DMS114 treated with DMSO at 0.1 percent for 48 hours (cell line): ENCODE results near the gene ARHGAP15.
"Not testable (repeated sequence)": the region's sequence is repeated elsewhere in the genome, so short reads cannot be mapped to it uniquely, and the experiment has no call there.

ENCODE experiments used
- DNase-seq: peaks from one replicate; lab custom pipeline; 2025; ENCODE audit not compliant: unreplicated experiment; lab: John Stamatoyannopoulos, UW

Gene ARHGAP15

GRCh38 chr2:143522699-143523098 is 393.5 kb downstream of the ARHGAP15 start:
- DNase-seq: no peak

DNA sequence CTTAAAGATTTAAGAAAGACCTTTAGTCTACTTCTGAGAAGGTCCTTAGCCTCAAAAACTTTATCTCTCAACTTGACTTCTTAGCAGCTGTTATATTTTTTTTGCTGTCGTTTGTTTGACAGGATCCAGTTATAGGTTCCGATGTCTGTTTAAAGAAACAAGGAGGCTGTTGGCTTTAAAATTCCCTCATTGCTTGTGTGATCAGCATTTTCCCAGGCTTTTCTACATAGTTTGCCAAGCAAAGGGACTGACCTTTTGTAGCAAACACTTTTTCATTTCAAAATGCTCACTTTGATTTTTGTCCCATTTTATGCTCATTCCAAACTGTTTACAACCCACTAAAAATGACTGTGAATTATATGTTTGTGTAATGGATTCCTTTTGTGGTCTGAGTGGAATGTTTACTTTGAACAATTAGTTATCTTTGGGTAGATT is 394.9 kb downstream of the ARHGAP15 start:
- no peak for DNase-seq

DNA sequence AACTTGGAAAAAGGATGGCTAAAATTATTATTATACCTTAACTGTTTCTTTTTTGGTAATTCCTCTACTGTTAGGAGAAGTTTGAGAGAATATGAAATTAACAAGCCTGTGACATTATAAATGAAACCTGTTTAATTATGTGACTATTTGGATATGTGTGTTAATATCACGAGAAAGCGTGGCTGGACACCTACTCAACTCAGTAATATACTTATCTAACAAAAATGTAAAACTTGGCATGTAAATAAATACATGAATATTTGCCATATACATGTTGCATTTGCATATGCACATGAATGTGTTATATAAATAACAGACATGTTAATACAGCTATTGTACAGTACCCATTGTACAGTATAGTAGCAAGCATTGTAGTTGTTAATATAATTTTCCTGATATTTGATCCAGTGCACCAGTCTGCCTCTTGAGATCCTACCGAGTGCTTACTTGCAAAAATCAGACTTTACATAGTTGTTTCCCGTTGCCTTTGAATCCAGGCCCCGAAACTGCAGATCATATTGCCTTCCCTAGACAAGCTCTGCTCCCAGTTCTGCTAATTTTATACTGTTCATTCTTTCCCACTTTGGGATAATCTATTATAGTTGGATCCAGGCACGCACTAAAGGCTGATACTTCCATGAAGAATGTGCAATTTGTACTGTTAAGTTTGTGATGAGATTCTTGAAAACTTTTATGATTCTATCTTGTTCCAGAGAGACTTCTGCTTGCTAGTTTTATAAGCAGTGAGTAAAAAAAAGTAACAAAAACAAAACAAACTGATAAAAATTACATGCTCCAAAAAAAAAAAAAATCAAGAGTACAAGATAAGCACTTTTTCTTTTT is 395.6 kb downstream of the ARHGAP15 start:
- no peak for DNase-seq

DNA sequence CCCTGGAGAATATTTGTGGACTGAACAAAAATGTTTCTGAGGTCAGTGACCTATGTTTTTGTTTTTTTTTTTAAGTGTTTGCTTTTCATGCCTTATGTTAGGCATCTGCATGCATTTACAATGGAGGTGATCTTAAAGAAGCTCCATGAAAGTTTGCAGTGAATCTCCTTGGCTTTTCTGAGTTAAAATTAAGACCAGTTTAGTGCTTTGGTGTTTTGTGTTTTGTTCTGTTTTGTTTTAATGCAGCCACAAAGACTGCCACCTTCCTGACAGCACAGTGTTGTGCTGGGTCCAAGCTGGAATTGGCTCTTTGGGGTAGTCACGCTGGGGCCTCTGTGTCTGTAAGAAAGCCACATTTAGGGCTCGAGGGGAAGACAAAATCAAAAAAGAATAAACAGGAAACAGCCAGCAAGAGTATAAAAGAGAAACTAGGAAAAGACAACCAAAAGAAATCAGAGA is 396.2 kb downstream of the ARHGAP15 start:
- DNase-seq: no peak

DNA sequence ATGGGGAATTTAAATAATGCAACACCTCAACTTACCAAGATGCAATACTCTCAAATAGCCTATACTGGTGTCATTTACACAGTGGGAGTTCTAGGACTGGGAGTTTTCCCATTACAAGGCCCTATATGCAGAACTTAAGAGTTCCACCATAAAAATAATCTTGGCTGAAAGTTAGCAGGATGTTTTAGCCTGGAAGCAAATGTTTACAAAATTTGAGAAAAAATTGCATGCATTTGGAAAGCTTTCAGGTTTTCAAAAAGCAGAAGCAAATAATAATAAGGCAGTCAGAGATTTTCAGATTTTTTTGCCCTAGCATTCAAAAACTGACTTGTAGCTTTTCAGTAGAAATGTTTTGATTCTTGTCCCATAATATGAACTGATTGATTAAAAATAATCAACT is 397.3 kb downstream of the ARHGAP15 start:
- no peak for DNase-seq

DNA sequence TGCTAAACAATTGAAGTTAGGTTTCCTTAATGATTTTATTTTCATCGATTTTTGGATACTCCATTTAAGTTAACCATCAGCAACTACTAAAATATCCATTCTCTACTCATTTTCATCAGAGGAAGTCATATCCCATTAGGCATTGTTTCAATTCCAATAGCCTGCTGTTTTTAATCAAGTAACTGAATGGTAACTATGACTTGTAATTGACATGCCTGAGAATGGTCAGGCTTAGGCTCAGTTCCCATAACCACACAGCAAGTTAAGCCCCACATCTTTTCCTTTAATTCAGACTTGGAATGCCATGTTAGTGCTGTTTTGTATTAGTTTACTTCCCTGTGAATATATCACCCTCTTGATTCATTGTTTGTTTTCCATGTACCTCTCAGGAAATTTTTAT is 398.8 kb downstream of the ARHGAP15 start:
- DNase-seq: no peak

DNA sequence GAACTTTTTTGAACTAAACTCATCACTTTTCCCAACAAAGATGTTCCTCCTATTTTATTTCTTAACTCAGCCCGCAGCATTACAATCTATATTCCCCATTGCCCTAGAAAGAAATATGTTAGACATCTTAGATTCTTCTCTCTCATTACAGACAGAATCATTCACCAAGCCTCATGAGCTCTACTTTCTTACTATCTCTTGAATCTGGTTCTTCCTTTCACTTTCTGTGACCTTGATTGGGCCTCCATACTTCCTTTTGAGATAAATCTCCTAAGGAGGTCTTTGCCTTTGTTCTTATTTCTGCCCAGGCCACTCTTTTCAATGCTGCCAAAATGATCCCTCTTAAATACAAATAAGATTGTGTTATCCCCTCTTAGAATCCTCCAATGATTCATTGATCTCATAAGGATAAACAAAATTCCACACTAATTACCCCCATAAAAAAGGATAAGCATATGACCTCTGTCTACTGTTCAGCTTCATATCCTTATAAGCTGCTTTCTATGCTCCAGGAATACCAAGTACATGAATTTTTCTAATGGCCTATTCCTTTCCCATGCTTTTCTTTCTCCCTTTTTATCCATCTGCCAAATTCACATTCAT is 400.0 kb downstream of the ARHGAP15 start:
- DNase-seq: no peak

- DNase-seq: no peak
These were observed 401.5 kb downstream of the ARHGAP15 start for GRCh38 chr2:143530758-143531157.

- DNase-seq: no peak
These were observed 402.8 kb downstream of the ARHGAP15 start for GRCh38 chr2:143532061-143532460.

DNA sequence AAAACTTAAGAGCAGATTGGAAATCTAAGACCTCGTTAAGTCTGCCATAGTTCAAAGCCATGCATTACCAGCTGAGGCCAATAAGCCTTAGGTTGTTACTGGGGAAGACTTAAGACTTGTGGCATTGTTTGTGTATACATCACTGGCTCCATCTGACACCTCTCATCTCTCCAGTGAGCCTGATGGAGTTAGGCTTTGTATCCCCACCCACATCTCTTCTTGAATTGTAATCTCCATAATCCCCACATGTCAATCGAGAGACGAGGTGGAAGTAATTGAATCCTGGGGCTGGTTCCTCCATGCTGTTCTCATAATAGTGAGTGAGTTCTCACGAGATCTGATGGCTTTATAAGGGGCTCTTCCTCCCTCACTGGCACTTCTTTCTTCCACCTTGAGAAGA is 404.6 kb downstream of the ARHGAP15 start:
- no peak for DNase-seq

- no peak for DNase-seq
These were observed 406.6 kb downstream of the ARHGAP15 start for GRCh38 chr2:143535802-143536201.

DNA sequence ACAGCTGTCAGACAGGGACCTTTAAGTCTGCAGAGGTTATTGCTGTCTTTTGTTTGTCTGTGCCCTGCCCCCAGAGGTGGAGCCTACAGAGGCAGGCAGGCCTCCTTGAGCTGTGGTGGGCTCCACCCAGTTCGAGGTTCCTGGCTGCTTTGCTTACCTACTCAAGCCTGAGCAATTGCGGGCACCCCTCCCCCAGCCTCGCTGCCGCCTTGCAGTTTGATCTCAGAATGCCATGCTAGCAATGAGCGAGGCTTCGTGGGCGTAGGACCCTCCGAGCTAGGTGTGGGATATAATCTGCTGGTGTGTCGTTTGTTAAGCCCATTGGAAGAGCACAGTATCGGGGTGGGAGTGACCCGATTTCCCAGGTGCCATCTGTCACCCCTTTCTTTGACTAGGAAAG is 412.7 kb downstream of the ARHGAP15 start:
- not testable (repeated sequence) for DNase-seq

- DNase-seq: no peak
These were observed 416.1 kb downstream of the ARHGAP15 start for GRCh38 chr2:143545059-143545948.

GRCh38 chr2:143545949-143546255 is 416.7 kb downstream of the ARHGAP15 start:
- no peak for DNase-seq

DNA sequence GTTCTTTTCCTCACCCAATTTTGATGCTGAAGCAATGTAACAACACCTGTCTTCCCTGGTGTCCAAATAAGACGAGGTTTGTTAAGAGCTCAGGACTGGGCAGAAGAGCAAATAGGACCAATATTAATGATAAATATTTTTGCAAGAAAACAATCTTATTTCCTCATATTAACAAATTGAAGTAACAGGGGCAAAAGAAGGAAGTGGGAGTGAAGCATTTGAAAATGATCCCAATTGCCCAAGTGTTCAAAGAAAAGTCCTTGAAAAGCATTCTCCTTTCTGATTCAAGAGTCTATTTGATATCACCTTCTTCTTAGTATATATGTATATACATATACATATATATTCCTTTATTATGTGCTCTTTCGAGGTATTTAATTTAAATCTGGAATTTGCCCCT is 418.8 kb downstream of the ARHGAP15 start:
- DNase-seq: no peak

DNA sequence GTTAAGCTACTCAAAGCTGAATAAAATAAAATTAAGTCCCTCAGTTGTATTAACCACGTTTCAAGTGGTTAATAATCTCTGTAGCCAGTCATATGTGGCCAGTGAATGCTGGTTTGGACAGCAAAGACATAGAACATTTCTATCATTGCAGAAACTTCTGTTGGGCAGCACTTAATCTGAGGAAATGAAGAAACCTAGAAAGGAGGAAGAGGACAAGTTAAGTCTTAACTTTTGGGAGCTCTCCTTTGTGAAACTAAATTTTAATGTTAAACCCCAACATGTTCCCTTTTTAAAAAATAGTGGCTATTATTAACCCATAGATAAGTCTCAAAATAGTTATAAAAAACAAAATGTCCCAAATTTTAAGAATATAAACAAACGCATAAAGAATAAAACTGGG is 421.3 kb downstream of the ARHGAP15 start:
- DNase-seq: no peak

DNA sequence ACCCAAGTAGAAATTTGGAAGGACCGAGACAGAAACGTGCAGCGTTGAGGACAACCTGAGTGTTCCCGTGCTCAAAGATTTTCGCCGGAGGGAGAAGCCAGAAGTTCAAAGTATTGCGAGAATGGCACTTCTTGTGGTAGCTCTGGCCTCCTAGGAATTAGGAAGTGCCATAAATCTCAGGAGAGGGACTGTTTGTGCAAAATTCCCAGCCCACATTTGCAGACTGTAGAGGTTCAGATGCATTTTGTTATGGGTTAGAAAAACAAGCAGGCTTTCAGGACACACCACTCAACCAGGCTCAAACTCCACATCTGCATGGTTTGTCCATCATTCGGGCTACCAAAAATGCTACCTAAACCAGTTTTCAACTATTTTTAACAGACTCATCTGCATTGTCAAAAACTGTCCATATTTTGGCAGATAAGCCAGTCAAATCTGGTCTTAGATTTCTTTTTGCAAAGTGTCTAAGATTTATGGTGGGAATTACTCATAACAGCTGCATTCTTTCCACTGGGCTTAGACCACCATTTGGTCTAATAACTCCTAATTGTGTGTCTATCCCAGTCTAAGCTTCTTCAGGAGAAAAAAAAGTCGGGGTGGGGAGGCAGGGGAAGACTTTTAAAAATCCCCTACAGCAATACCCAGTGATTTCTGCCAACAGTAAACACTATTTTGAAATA is 422.9 kb downstream of the ARHGAP15 start:
- DNase-seq: no peak

GRCh38 chr2:143553261-143553660 is 424.0 kb downstream of the ARHGAP15 start:
- DNase-seq: no peak

- no peak for DNase-seq
These were observed 429.4 kb downstream of the ARHGAP15 start for GRCh38 chr2:143558665-143559064.

GRCh38 chr2:143559147-143559546 is 429.9 kb downstream of the ARHGAP15 start:
- no peak for DNase-seq

DNA sequence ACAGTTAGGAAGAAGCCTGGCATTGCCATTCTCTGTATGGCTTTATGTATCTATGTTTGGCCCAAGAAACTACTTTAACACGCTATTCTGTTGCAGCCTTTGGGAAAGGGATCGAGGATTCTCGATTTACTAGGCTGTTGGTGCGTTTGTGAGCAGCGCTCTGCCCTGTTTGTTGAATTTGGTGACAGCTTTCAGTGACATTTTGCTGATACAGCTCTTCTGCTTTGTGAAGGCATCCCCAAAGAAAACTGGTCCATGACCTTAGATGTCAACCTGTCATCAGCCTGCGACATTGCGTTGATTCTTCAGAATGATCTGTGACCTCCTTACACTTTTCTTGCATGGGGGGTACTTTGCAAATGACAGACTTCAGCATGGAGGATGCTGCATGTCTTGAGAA is 431.5 kb downstream of the ARHGAP15 start:
- no peak for DNase-seq
